ENCODE results near the gene PRKCI.

The PRKCI gene

DNA sequence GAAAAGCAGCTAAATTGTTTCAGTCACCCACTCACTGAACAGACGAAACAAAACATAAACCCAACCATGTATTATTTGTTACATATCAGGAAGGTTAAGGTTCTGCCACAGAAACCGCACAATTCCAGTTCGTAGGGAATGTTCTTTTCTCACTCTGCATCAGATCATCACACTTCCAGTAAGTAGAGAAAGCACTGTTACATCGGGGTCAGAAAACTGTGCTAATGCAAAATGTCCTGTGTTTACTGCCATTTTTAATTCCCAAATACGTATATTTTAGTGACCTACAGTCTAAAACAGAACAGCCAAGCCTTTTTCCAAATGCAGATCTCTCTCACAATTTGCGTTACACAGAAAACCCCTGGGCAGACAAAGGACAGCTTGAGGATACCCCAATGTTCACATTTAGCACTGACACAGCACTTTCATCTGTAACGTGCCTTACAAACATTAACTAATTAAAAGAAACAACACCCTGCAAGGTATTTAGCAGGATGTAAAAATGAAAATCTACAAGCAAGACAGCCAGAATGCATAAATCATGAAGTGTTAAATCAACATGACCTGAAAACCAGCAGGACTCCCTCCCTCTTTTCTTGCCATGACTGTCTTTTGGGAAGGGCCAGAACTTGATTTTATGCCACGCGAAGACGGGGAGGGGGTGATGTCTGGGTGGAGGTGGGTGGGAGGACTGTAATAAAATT, 100.5 kb downstream of the PRKCI start:
- Histone ChIP-seq H3K4me1 (ENCODE audit: insufficient read depth, low read length, poor library complexity, severe bottlenecking) (peaks cover 5% of the 10 kb centered on the region), H3K79me2 (ENCODE audit: insufficient read depth, low read length) (no peaks in the 10 kb centered on the region), H3K4me2 (ENCODE audit: low read depth, low read length, poor library complexity, severe bottlenecking) (no peak overlapping the region), H2AFZ (ENCODE audit: low read length) (peak overlapping the region; percentile 48; the same call in 1 of the 2 replicates), H3K4me3 (ENCODE audit: low read length, poor library complexity, severe bottlenecking) (no peak overlapping the region), H3K36me3 (ENCODE audit: insufficient read depth, low read length) (no peaks in the 10 kb centered on the region), H3F3A (ENCODE audit: low read depth) (no peaks in the 10 kb centered on the region), H3K9ac (ENCODE audit: low read depth, low read length, poor library complexity, severe bottlenecking) (no peak overlapping the region), H4K20me1 (ENCODE audit: insufficient read depth, low read length, poor library complexity, severe bottlenecking) (no peaks in the 10 kb centered on the region), H3K27me3 (ENCODE audit: insufficient read depth, low read length, poor library complexity, severe bottlenecking) (no peaks in the 10 kb centered on the region), H3K9me2 (replicated peaks; ENCODE audit: low read depth, low read length) (no peaks in the 10 kb centered on the region), H3K9me3 (ENCODE audit: insufficient read depth, low read depth, low read length) (no peaks in the 10 kb centered on the region; the same call in 1 of the 2 replicates)
- no peak for TF ChIP-seq EZH2phosphoT487 (IDR thresholded peaks at IDR 0.05; ENCODE audit: borderline replicate concordance)
- TF ChIP-seq, protein P1, sequence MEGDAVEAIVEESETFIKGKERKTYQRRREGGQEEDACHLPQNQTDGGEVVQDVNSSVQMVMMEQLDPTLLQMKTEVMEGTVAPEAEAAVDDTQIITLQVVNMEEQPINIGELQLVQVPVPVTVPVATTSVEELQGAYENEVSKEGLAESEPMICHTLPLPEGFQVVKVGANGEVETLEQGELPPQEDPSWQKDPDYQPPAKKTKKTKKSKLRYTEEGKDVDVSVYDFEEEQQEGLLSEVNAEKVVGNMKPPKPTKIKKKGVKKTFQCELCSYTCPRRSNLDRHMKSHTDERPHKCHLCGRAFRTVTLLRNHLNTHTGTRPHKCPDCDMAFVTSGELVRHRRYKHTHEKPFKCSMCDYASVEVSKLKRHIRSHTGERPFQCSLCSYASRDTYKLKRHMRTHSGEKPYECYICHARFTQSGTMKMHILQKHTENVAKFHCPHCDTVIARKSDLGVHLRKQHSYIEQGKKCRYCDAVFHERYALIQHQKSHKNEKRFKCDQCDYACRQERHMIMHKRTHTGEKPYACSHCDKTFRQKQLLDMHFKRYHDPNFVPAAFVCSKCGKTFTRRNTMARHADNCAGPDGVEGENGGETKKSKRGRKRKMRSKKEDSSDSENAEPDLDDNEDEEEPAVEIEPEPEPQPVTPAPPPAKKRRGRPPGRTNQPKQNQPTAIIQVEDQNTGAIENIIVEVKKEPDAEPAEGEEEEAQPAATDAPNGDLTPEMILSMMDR (conservative IDR thresholded peaks at IDR 0.05; ENCODE audit: low read length), result no peak

DNA sequence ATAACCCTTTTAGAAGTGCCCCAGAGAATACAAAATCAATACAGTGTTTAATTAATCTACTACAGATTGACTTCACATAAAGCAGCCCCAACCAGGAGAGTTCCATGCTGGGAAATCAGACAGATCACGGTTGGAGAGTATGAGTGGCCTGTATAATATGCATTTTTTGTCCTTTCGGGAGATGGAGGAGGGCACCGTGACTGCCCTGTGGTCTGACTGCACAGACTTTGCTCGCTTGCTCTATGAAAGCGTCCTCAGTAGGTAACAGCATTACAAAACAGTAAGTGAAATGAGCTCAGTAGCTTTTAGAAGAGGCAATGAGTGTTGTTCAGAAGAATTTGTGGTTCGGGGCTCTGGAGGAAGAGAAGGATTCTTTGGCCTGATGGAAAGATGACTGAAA, 101.1 kb downstream of the PRKCI start:
- Histone ChIP-seq H3K4me1 (ENCODE audit: insufficient read depth, low read length, poor library complexity, severe bottlenecking) (peaks cover 5% of the 10 kb centered on the region), H3K4me3 (ENCODE audit: low read length, poor library complexity, severe bottlenecking) (no peak overlapping the region), H3K4me2 (ENCODE audit: low read depth, low read length, poor library complexity, severe bottlenecking) (no peak overlapping the region), H3K9me3 (ENCODE audit: insufficient read depth, low read depth, low read length) (no peaks in the 10 kb centered on the region; the same call in 1 of the 2 replicates), H3K9ac (ENCODE audit: low read depth, low read length, poor library complexity, severe bottlenecking) (no peak overlapping the region), H3F3A (ENCODE audit: low read depth) (no peaks in the 10 kb centered on the region), H3K36me3 (ENCODE audit: insufficient read depth, low read length) (no peaks in the 10 kb centered on the region), H4K20me1 (ENCODE audit: insufficient read depth, low read length, poor library complexity, severe bottlenecking) (no peaks in the 10 kb centered on the region), H3K9me2 (replicated peaks; ENCODE audit: low read depth, low read length) (no peaks in the 10 kb centered on the region), H3K79me2 (ENCODE audit: insufficient read depth, low read length) (no peaks in the 10 kb centered on the region), H3K27me3 (ENCODE audit: insufficient read depth, low read length, poor library complexity, severe bottlenecking) (no peaks in the 10 kb centered on the region), H2AFZ (ENCODE audit: low read length) (no peak overlapping the region)
- TF ChIP-seq EZH2phosphoT487 (IDR thresholded peaks at IDR 0.05; ENCODE audit: borderline replicate concordance), result no peak
- TF ChIP-seq, protein P1 (conservative IDR thresholded peaks at IDR 0.05; ENCODE audit: low read length), result no peak

DNA sequence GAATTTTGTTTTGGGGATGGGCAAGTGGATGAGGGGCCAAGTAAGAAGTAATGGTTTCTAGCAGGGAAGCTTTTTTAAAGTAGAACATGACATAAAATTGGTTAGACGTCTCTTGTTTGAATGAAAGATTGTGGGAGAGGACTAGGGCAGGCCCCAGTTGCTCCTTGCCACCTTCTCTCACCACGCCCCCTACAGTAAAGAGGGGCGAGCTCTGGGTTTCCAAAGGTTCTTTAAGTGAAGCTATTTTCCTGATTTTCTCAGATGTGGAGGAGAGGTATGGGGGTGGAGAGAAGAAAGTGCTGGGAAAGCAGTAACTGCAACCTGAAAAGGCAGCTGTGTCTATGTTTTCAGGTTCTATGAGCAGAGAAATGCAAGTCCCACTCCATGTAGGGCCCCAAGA, 102.7 kb downstream of the PRKCI start:
- Histone ChIP-seq H3K79me2 (ENCODE audit: insufficient read depth, low read length) (no peaks in the 10 kb centered on the region), H3K4me1 (ENCODE audit: insufficient read depth, low read length, poor library complexity, severe bottlenecking) (peaks cover 5% of the 10 kb centered on the region), H3K9me2 (replicated peaks; ENCODE audit: low read depth, low read length) (no peaks in the 10 kb centered on the region), H3K9me3 (ENCODE audit: insufficient read depth, low read depth, low read length) (no peaks in the 10 kb centered on the region; the same call in 1 of the 2 replicates), H2AFZ (ENCODE audit: low read length) (no peak overlapping the region), H3F3A (ENCODE audit: low read depth) (no peaks in the 10 kb centered on the region), H3K36me3 (ENCODE audit: insufficient read depth, low read length) (no peaks in the 10 kb centered on the region), H3K4me3 (ENCODE audit: low read length, poor library complexity, severe bottlenecking) (no peak overlapping the region), H3K4me2 (ENCODE audit: low read depth, low read length, poor library complexity, severe bottlenecking) (no peak overlapping the region), H3K9ac (ENCODE audit: low read depth, low read length, poor library complexity, severe bottlenecking) (no peak overlapping the region), H3K27me3 (ENCODE audit: insufficient read depth, low read length, poor library complexity, severe bottlenecking) (no peaks in the 10 kb centered on the region), H4K20me1 (ENCODE audit: insufficient read depth, low read length, poor library complexity, severe bottlenecking) (no peaks in the 10 kb centered on the region)
- no peak for TF ChIP-seq EZH2phosphoT487 (IDR thresholded peaks at IDR 0.05; ENCODE audit: borderline replicate concordance)
- TF ChIP-seq, protein P1 (conservative IDR thresholded peaks at IDR 0.05; ENCODE audit: low read length), result 0 out of 2 replicates have a peak, but pooled peaks have one; percentile 9
